SK-N-SH (cell line): ENCODE data around the gene QSER1. TPM values are rescaled to one million over a fixed set of nuclear protein-coding genes. Genes with fewer than 3 reads are reported as not detected.
A peak's percentile ranks its signal among the peaks of the same experiment; 100 is the strongest.

ENCODE experiments used
- CTCF ChIA-PET: fragments of 300-600, 350-600 bp; formaldehyde crosslinking; extraction: SDS; loops from one replicate; lab custom pipeline; 2021; lab: Yijun Ruan, JAX
- POLR2A ChIA-PET: fragments of 350-600 bp; sonication (Branson Sonifier 250); formaldehyde crosslinking; extraction: SDS; loops from one replicate; lab custom pipeline; 2020; ENCODE audit warnings: antibody characterized with exemption, inconsistent platforms; lab: Yijun Ruan, JAX
- DNase-seq: peaks from one replicate; pipeline ENCODE4 v3.0.0; 2012
- H2AFZ ChIP-seq: fragments of 200-600 bp; sonication (generic); 2 replicates; pipeline ENCODE4 v1.8.1; 2016; ENCODE audit warnings: antibody characterized with exemption, mild to moderate bottlenecking, low read depth
- H3F3A ChIP-seq: fragments of 200-600 bp; sonication (generic); replicated peaks from 2 replicates; pipeline ENCODE3; 2016; ENCODE audit warnings: antibody characterized with exemption, mild to moderate bottlenecking; ENCODE audit not compliant: insufficient read depth
- H3K27ac ChIP-seq, 2 experiments: fragments of 200-500 bp in 1 of 2; fragments of 200-600 bp in 1 of 2; sonication (Bioruptor generic) in 1 of 2; sonication (generic), shearing (Covaris generic) in 1 of 2; 2 replicates each; pipeline versions ENCODE4 v1.5.1 to v1.6.1; 2014 to 2016; ENCODE audit warnings: low read depth in 2 of 2, inconsistent platforms in 1 of 2, low read length in 1 of 2, mild to moderate bottlenecking in 1 of 2, mixed read lengths in 1 of 2
- H3K27me3 ChIP-seq: fragments of 200-600 bp; sonication (generic), shearing (Covaris generic); 2 replicates; pipeline ENCODE4 v1.6.1; 2016; ENCODE audit warnings: mixed run types; ENCODE audit not compliant: insufficient read depth
- H3K36me3 ChIP-seq, 2 experiments: fragments of 200-500 bp in 1 of 2; fragments of 200-600 bp in 1 of 2; sonication (Bioruptor generic) in 1 of 2; sonication (generic) in 1 of 2; replicated peaks in 1 of 2; 2 replicates each; pipeline versions ENCODE3 to v1.5.1; 2014 to 2016; ENCODE audit warnings: low read length in 1 of 2, mild to moderate bottlenecking in 1 of 2; ENCODE audit not compliant: insufficient read depth in 2 of 2, control insufficient read depth in 1 of 2
- H3K4me1 ChIP-seq, 2 experiments: fragments of 200-500 bp in 1 of 2; fragments of 200-600 bp in 1 of 2; sonication (Bioruptor generic) in 1 of 2; sonication (generic), shearing (Covaris generic) in 1 of 2; 2 replicates each; pipeline versions ENCODE4 v1.5.1 to v1.6.1; 2014 to 2016; ENCODE audit warnings: low read depth in 1 of 2, low read length in 1 of 2, mixed run types in 1 of 2; ENCODE audit not compliant: insufficient read depth in 2 of 2, control insufficient read depth in 1 of 2
- H3K4me2 ChIP-seq: fragments of 200-600 bp; sonication (generic), shearing (Covaris generic); 2 replicates; pipeline ENCODE4 v1.6.1; 2017; ENCODE audit warnings: mixed run types
- H3K4me3 ChIP-seq, 2 experiments: fragments of 200-500 bp in 1 of 2; fragments of 200-600 bp in 1 of 2; sonication (Bioruptor generic) in 1 of 2; sonication (generic), shearing (Covaris generic) in 1 of 2; 2 replicates each; pipeline versions ENCODE4 v1.5.1 to v1.8.1; 2014 to 2016; ENCODE audit warnings: low read depth in 2 of 2, inconsistent platforms in 1 of 2, low read length in 1 of 2, mild to moderate bottlenecking in 1 of 2, mixed read lengths in 1 of 2, moderate library complexity in 1 of 2
- H3K79me2 ChIP-seq: fragments of 200-600 bp; sonication (generic); 2 replicates; pipeline ENCODE4 v1.8.1; 2017; ENCODE audit warnings: mild to moderate bottlenecking; ENCODE audit not compliant: insufficient read depth
- H3K9ac ChIP-seq: fragments of 200-600 bp; sonication (generic); 2 replicates; pipeline ENCODE4 v1.6.1; 2017; ENCODE audit warnings: mixed run types
- H3K9me2 ChIP-seq: fragments of 200-600 bp; sonication (generic); 2 replicates; pipeline ENCODE4 v1.6.1; 2017; ENCODE audit warnings: mixed run types
- H3K9me3 ChIP-seq: fragments of 200-600 bp; sonication (generic); 2 replicates; pipeline ENCODE4 v1.6.1; 2017; ENCODE audit warnings: mixed run types, mild to moderate bottlenecking, moderate library complexity
- H4K20me1 ChIP-seq: fragments of 200-600 bp; sonication (generic); 2 replicates; pipeline ENCODE4 v1.6.1; 2017; ENCODE audit warnings: mild to moderate bottlenecking, mixed run types; ENCODE audit not compliant: insufficient read depth
- CHD2 ChIP-seq: fragments of 150-350 bp; IDR thresholded peaks from 2 replicates; pipeline ENCODE4 v1.6.1; 2018; ENCODE audit warnings: low read length; ENCODE audit not compliant: partially characterized antibody
- CTCF ChIP-seq: fragments of 200-600 bp; sonication (generic); IDR thresholded peaks from 2 replicates; pipeline ENCODE4 v1.6.1; 2017; ENCODE audit warnings: antibody characterized with exemption, mild to moderate bottlenecking, moderate library complexity
- FOXJ3 ChIP-seq: sonication (generic); formaldehyde crosslinking; IDR thresholded peaks from 2 replicates; pipeline ENCODE4 v1.5.1; 2020; ENCODE audit warnings: mild to moderate bottlenecking, missing genetic modification reagents
- FOXM1 ChIP-seq: IDR thresholded peaks from 2 replicates; pipeline ENCODE4 v1.4.0; 2012; ENCODE audit warnings: low read depth, mild to moderate bottlenecking
- GATA2 ChIP-seq: sonication (generic); formaldehyde crosslinking; IDR thresholded peaks from 2 replicates; pipeline ENCODE4 v1.5.0; 2020; ENCODE audit warnings: mild to moderate bottlenecking, missing genetic modification reagents
- MEF2A ChIP-seq: IDR thresholded peaks from 2 replicates; pipeline ENCODE4 v1.4.0; 2012; ENCODE audit warnings: low read depth, borderline replicate concordance
- MXI1 ChIP-seq: IDR thresholded peaks from 2 replicates; pipeline ENCODE4 v1.6.1; 2012; ENCODE audit warnings: mild to moderate bottlenecking, low read depth, low read length, improper control_type of control experiment
- POLR2AphosphoS5 ChIP-seq: IDR thresholded peaks from 2 replicates; pipeline ENCODE4 v1.6.1; 2012; ENCODE audit warnings: low read depth, low read length
- RAD21 ChIP-seq: IDR thresholded peaks from 2 replicates; pipeline ENCODE4 v1.6.1; 2012; ENCODE audit warnings: mild to moderate bottlenecking, low read length
- RCOR1 ChIP-seq: fragments of 150-350 bp; IDR thresholded peaks from 2 replicates; pipeline ENCODE4 v1.6.1; 2017; ENCODE audit warnings: antibody characterized with exemption, low read length
- SMC3 ChIP-seq: IDR thresholded peaks from 2 replicates; pipeline ENCODE4 v1.6.1; 2012; ENCODE audit warnings: low read depth, low read length, improper control_type of control experiment
- TAF1 ChIP-seq: IDR thresholded peaks from 2 replicates; pipeline ENCODE4 v1.6.1; 2012; ENCODE audit warnings: low read depth, mild to moderate bottlenecking, low read length, moderate library complexity, borderline replicate concordance
- USF1 ChIP-seq: IDR thresholded peaks from 2 replicates; pipeline ENCODE4 v1.4.0; 2012; ENCODE audit warnings: low read depth, borderline replicate concordance
- ZBTB33 ChIP-seq: IDR thresholded peaks from 2 replicates; pipeline ENCODE4 v1.4.0; 2012; ENCODE audit warnings: low read depth, borderline replicate concordance
- WGBS: methylation state at CpG from one replicate; pipeline ENCODE4 v1.1.6; 2017; ENCODE audit warnings: low lambda C conversion rate; 5-methylcytosine and 5-hydroxymethylcytosine counted together
- polyA plus RNA-seq, 3 experiments: library from polyadenylated mRNA; depleted of rRNA; stranded (reverse); fragments of >200 nt; gene quantifications; 2 replicates each; pipeline ENCODE4 v1.2.3, GENCODE V29; 2012

The QSER1 gene
- polyA plus RNA-seq, 1 of the 3 experiments (the other 2 are of a cell fraction), result 4.2 TPM

- Histone ChIP-seq H3K9ac (no peak overlapping the region), H3K4me3 (no peak overlapping the region), H3F3A (peaks cover 19% of the 10 kb centered on the region)
- no peak for TF ChIP-seq FOXM1
- TF ChIP-seq MXI1, result no peak
- no peak for TF ChIP-seq RCOR1
- no peak for TF ChIP-seq TAF1
- no peak for TF ChIP-seq POLR2AphosphoS5
- TF ChIP-seq CHD2, result no peak
- TF ChIP-seq USF1, result no peak
- no peak for TF ChIP-seq GATA2
- TF ChIP-seq, all 33 proteins: peak for 0
- ChIA-PET CTCF (no interaction called here), POLR2A (no interaction called here)
- Histone ChIP-seq H3K9me2 (no peaks in the 10 kb centered on the region), H3K79me2 (peaks cover 40% of the 10 kb centered on the region), H3K36me3 (peaks cover 35 to 51% of the 10 kb centered on the region in 2 experiments), H3K27ac (no peak overlapping the region), H3K27me3 (no peaks in the 10 kb centered on the region), H2AFZ (no peak overlapping the region), H4K20me1 (no peaks in the 10 kb centered on the region), H3K4me2 (no peak overlapping the region), H3K4me1 (peaks cover 0 to 11% of the 10 kb centered on the region in 2 experiments; a peak in 2 of 4 replicates), H3K9me3 (no peaks in the 10 kb centered on the region)
- no peak for DNase-seq
Observed at GRCh38 chr11:32953700-32954099, 61.1 kb downstream of the QSER1 start.

- no peaks in the 10 kb centered on the region for H3K9me2 ChIP-seq
- no peaks in the 10 kb centered on the region for H3K9me3 ChIP-seq
- peaks cover 8% of the 10 kb centered on the region; the same call in 1 of the 2 replicates for H3K79me2 ChIP-seq
- peaks cover 25 to 52% of the 10 kb centered on the region in 2 experiments for H3K36me3 ChIP-seq
- H3K9ac ChIP-seq, result no peak overlapping the region
- WGBS, result 3% methylated on average over 1 of the region's 1 CpG
- H3F3A ChIP-seq, result peaks cover 24% of the 10 kb centered on the region
- H3K4me2 ChIP-seq, result no peak overlapping the region
- TF ChIP-seq RAD21 (peak; percentile 84), MEF2A (no peak), SMC3 (peak; percentile 48), FOXJ3 (CRISPR knock-in tag) (no peak), ZBTB33 (no peak), CTCF (peak; percentile 77)
- TF ChIP-seq, all 33 proteins: peak for 3
- H3K27me3 ChIP-seq, result no peaks in the 10 kb centered on the region
- CTCF ChIA-PET, result interaction anchor here (0.7 to 4.3 kb wide), 7 partner anchors 22 to 130 kb away, joined by 3 to 28 read pairs (median 3); no protein-coding TSS in a partner anchor
- H3K4me3 ChIP-seq, result no peak overlapping the region
- DNase-seq, result peak; percentile 30
- H4K20me1 ChIP-seq, result no peaks in the 10 kb centered on the region
- H3K4me1 ChIP-seq, result no peaks in the 10 kb centered on the region
- H2AFZ ChIP-seq, result no peak overlapping the region
- POLR2A ChIA-PET, result no interaction called here
- no peak overlapping the region for H3K27ac ChIP-seq
Observed at GRCh38 chr11:32960553-32961164, 68.0 kb downstream of the QSER1 start.
